Measurements from ENCODE around the gene RIPOR3. TPM values are rescaled to one million over a fixed set of nuclear protein-coding genes. Genes with fewer than 3 reads are reported as not detected.
"Not testable (repeated sequence)": the region's sequence is repeated elsewhere in the genome, so short reads cannot be mapped to it uniquely, and the experiment has no call there.

The RIPOR3 gene
- polyA plus RNA-seq, 2 of the 4 experiments (the other 2 are of a cell fraction) = 0.03 to 0.06 TPM

GRCh38 chr20:50701041-50701963 is 10.0 kb upstream of the RIPOR3 start:
- ATAC-seq (peak in 1 of 2 experiments; percentile 73; a peak in 3 of 6 replicates), DNase-seq (ENCODE audit: low read depth in 1 of 2, low spot score in 1 of 2) (peak in 1 of 2 experiments; percentile 68), FAIRE-seq (no peak)
- peak overlapping the region in 1 of 2 experiments; percentile 26; a peak in 3 of 6 replicates for H3K27ac ChIP-seq
- ChIA-PET POLR2A (interaction anchor here (0.7 kb wide), 1 partner anchor 15 kb away, joined by 3 read pairs; no protein-coding TSS in a partner anchor), CTCF (interaction anchor here (0.6 to 1.0 kb wide), 2 partner anchors 87 to 93 kb away, joined by 3 to 4 read pairs; no protein-coding TSS in a partner anchor)
- no peak overlapping the region for H3K4me3 ChIP-seq
- peak; percentile 82 for TF ChIP-seq GATA3 (IDR thresholded peaks at IDR 0.05; ENCODE audit: borderline replicate concordance)
- no peak for TF ChIP-seq CBX2 (IDR thresholded peaks at IDR 0.05; ENCODE audit: borderline replicate concordance, low read depth)
- TF ChIP-seq CEBPB (IDR thresholded peaks at IDR 0.05) = 0 out of 4 replicates have a peak, but pooled peaks of 1 of the 2 experiments have one; percentile 3
- no peak for TF ChIP-seq FOSB (CRISPR knock-in tag; IDR thresholded peaks at IDR 0.05)
- no peak for TF ChIP-seq NR3C1 (IDR thresholded peaks at IDR 0.05)
- no peak for TF ChIP-seq MAZ (IDR thresholded peaks at IDR 0.05; ENCODE audit: borderline replicate concordance, low read depth, low read length)
- TF ChIP-seq MAX (IDR thresholded peaks at IDR 0.05) = 0 out of 2 replicates have a peak, but pooled peaks have one; percentile 12
- TF ChIP-seq TFCP2L1 (CRISPR knock-in tag; IDR thresholded peaks at IDR 0.05) = no peak
- no peaks in the 10 kb centered on the region for H3K9me3 ChIP-seq
- 50% methylated on average over 11 of the region's 11 CpGs for WGBS (ENCODE audit: missing lambda C conversion rate)
- H3K4me2 ChIP-seq = peak overlapping the region; percentile 36; the same call in 2 of the 3 replicates
- peaks cover 13% of the 10 kb centered on the region for H3K4me1 ChIP-seq

GRCh38 chr20:50699688-50700087 is 8.3 kb upstream of the RIPOR3 start:
- Histone ChIP-seq H3K4me1 (peaks cover 20% of the 10 kb centered on the region), H3K27ac (no peak overlapping the region), H3K4me3 (no peak overlapping the region), H3K4me2 (no peak overlapping the region), H3K9me3 (no peaks in the 10 kb centered on the region)
- ChIA-PET CTCF (interaction anchor here (0.9 to 1.0 kb wide), 2 partner anchors 9 to 50 kb away, joined by 3 read pairs; no protein-coding TSS in a partner anchor), POLR2A (interaction anchor here (0.6 kb wide), 1 partner anchor 1475 kb away, joined by 6 read pairs; no protein-coding TSS in a partner anchor)
- FAIRE-seq (no peak), ATAC-seq (no peak), DNase-seq (ENCODE audit: low read depth in 1 of 2, low spot score in 1 of 2) (no peak)
- no peak for TF ChIP-seq SMC3 (IDR thresholded peaks at IDR 0.05)
- no peak for TF ChIP-seq RNF2 (IDR thresholded peaks at IDR 0.05; ENCODE audit: borderline replicate concordance, low read depth)
- TF ChIP-seq SREBF2 (IDR thresholded peaks at IDR 0.05) = no peak
- no peak for TF ChIP-seq NR3C1 (IDR thresholded peaks at IDR 0.05)
- WGBS (ENCODE audit: missing lambda C conversion rate) = 94% methylated on average over 5 of the region's 5 CpGs

- CTCF ChIA-PET = not testable (repeated sequence)
Observed at GRCh38 chr20:50698255-50698654, 6.9 kb upstream of the RIPOR3 start.

GRCh38 chr20:50695135-50695872 is 4.0 kb upstream of the RIPOR3 start:
- Histone ChIP-seq H3K4me1 (peaks cover 19% of the 10 kb centered on the region), H3K27ac (peak overlapping the region in 1 of 2 experiments; percentile 18; a peak in 3 of 6 replicates), H3K4me3 (no peak overlapping the region), H3K9me3 (no peaks in the 10 kb centered on the region), H3K4me2 (peak overlapping the region; percentile 34; the same call in 2 of the 3 replicates)
- ChIA-PET CTCF (interaction anchor here (0.6 to 2.4 kb wide), 14 partner anchors 9 to 107 kb away, joined by 3 to 10 read pairs (median 4); partner anchors contain the start of gene PARD6B), POLR2A (interaction anchor here (0.6 to 0.9 kb wide), 2 partner anchors 14 to 48 kb away, joined by 3 to 5 read pairs; no protein-coding TSS in a partner anchor)
- FAIRE-seq (no peak), DNase-seq (ENCODE audit: low read depth in 1 of 2, low spot score in 1 of 2) (no peak), ATAC-seq (peak in 1 of 2 experiments; percentile 15; a peak in 1 of 6 replicates)
- 81% methylated on average over 9 of the region's 9 CpGs for WGBS (ENCODE audit: missing lambda C conversion rate)
- TF ChIP-seq HMGXB4 (CRISPR knock-in tag; IDR thresholded peaks at IDR 0.05; ENCODE audit: borderline replicate concordance) (no peak), RCOR1 (IDR thresholded peaks at IDR 0.05; ENCODE audit: low read depth, low read length) (no peak), TP53 (CRISPR knock-in tag; IDR thresholded peaks at IDR 0.05) (no peak), MAX (IDR thresholded peaks at IDR 0.05) (no peak), JUNB (IDR thresholded peaks at IDR 0.05) (no peak), JUN (IDR thresholded peaks at IDR 0.05) (no peak), FOSB (CRISPR knock-in tag; IDR thresholded peaks at IDR 0.05) (no peak), TFCP2L1 (CRISPR knock-in tag; IDR thresholded peaks at IDR 0.05) (no peak), SMC3 (IDR thresholded peaks at IDR 0.05) (no peak), EHMT2 (IDR thresholded peaks at IDR 0.05; ENCODE audit: low read depth) (no peak), MAZ (IDR thresholded peaks at IDR 0.05; ENCODE audit: borderline replicate concordance, low read depth, low read length) (no peak), BCL3 (IDR thresholded peaks at IDR 0.05) (no peak), ZFP36 (IDR thresholded peaks at IDR 0.05; ENCODE audit: borderline replicate concordance, partially characterized antibody) (no peak), EP300 (IDR thresholded peaks at IDR 0.05) (no peak)

More at GRCh38 chr20:50698255-50698654, 6.9 kb upstream of the RIPOR3 start:
- H3K27ac ChIP-seq; DNase-seq (ENCODE audit: low read depth in 1 of 2, low spot score in 1 of 2); POLR2A ChIA-PET; H3K9me3 ChIP-seq; H3K4me2 ChIP-seq; FAIRE-seq; H3K4me3 ChIP-seq; ATAC-seq: not testable (repeated sequence)
- WGBS (ENCODE audit: missing lambda C conversion rate) = 88% methylated on average over 7 of the region's 7 CpGs
- H3K4me1 ChIP-seq = peaks cover 24% of the 10 kb centered on the region
